Stimulated activated CD4-positive, alpha-beta T cell treated with anti-CD3 and anti-CD28 coated beads, Interleukin-1b, Interleukin-23, amount 100 ng/mL, for 24 hours (primary cell): ENCODE data around the gene CNKSR1.

Experiments used
- DNase-seq, 4 experiments: peaks; one replicate each; pipeline ENCODE4 v3.0.0-alpha.2; 2020; ENCODE audit warnings: low read depth in 4 of 4, low spot score in 1 of 4

CNKSR1 gene

DNA sequence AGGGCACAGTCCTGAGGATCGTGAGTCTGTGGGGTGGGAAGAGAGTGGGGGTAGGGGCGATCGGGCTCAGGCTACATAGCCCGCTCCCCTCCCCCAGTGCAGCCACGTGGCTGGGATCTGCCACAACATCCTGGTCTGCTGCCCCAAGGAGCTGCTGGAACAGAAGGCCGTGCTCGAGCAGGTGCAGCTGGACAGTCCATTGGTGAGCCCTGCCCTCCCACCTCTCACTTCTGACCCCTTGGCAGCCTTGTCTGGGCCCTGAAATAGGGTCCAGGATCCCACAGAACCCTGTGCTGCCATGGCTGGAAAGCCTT, 5.0 kb downstream of the CNKSR1 start:
- DNase-seq: no peak

DNA sequence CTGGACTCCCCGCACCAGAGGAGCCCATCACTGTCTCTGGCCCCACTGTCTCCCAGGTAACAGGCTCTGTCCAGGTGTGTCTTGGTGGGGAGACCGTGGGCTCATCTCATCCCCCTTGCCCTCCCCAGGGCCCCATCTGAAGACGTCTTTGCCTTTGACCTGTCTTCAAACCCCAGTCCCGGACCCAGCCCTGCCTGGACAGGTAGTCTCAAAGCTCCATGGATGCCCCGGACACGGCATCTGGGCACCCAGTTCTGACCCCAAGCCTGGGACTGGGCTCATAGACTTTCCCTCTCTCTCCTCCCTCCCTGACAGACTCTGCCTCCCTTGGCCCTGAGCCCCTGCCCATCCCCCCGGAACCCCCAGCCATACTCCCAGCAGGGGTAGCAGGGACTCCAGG, 6.8 kb downstream of the CNKSR1 start:
- no peak for DNase-seq

DNA sequence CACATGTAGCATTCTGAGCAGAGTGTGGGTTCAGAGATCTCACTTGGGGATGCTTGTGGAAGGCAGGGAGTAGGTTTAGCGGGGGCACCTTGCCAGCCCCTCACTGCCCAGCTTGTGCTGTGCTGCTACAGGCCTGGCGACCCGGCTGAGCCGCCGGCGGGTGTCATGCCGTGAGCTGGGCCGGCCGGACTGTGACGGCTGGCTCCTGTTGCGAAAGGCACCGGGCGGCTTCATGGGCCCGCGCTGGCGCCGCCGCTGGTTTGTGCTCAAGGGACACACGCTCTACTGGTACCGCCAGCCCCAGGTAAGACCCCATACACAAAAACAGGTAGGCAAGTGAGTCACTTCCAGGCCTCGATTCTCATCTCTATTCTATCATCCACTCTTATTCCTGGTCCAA, 7.6 kb downstream of the CNKSR1 start:
- no peak for DNase-seq

DNA sequence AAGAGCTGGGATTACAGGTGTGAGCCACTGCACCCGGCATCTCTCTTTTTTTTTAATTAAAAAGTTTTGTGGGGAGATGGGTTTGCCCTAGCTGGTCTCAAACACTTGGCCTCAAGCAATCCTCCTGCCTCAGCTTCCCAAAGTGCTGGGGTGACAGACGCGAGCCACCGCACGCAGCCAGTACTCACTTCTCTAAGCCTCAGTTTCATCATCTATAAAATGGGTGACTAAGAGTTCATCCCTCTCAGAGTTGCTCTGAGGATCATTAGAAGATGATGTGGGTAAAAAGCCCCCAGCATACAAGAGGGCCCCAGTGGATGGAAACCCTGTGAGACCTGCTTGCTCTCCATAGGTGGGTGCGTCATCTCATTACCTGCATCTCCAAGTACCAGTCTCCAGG, 10.6 kb downstream of the CNKSR1 start:
- DNase-seq: no peak

DNA sequence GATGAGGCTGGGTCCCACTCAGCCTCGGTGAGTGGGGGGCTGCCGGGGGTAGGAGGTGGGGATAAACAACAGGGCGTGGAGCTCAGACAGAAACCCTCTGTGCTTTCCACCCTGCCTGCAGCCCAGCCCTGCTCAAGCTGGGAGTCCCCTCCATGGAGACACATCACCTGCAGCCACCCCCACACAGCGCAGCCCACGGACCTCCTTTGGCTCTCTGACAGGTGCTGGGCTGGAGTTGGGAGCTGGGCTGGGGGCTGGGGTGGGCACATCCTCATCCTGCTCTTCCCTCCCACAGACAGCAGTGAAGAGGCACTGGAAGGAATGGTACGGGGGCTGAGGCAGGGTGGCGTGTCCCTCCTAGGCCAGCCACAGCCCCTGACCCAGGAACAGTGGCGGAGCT, 11.2 kb downstream of the CNKSR1 start:
- no peak for DNase-seq

DNA sequence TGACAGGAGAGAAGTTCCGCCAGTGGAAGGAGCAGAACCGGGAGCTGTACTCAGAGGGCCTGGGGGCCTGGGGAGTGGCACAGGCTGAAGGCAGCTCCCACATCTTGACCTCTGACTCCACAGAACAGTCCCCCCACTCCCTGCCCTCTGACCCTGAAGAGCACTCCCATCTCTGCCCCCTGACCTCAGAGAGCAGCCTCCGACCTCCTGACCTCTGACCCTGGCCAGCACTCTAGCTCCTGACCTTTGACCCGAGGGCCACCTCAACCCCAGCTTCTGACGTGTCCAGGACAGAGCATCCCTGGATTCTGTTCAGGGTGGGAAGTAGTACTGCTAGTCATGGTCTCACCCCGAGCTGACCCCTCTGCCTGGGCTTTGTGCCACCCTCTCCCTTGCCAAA, 12.0 kb downstream of the CNKSR1 start:
- DNase-seq: no peak

DNA sequence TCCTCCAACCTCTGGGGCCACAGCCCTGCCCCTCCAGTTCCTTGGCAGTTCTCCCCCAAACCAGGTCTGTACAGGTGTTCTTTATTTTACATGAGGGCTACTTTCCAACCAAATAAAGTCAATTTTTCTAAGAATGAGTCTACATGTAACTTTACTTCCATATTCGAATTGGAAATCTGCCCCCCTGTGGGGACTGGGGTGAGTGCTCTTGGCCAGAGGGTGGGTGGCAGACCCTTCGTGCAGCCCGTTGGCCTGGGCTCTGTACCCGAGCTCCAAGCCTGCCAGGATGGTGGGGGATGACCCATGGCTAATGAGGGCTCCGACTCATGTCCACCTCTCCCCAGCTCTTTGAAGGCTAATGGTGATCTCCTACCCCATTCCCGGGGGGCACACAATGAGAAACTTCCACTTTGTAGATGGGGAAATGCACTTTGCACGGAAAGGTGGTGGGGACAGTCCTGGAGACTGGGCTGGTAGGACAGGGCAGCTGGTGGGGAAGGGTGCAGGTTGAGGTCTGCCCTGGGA, 12.5 kb downstream of the CNKSR1 start:
- DNase-seq: no peak

DNA sequence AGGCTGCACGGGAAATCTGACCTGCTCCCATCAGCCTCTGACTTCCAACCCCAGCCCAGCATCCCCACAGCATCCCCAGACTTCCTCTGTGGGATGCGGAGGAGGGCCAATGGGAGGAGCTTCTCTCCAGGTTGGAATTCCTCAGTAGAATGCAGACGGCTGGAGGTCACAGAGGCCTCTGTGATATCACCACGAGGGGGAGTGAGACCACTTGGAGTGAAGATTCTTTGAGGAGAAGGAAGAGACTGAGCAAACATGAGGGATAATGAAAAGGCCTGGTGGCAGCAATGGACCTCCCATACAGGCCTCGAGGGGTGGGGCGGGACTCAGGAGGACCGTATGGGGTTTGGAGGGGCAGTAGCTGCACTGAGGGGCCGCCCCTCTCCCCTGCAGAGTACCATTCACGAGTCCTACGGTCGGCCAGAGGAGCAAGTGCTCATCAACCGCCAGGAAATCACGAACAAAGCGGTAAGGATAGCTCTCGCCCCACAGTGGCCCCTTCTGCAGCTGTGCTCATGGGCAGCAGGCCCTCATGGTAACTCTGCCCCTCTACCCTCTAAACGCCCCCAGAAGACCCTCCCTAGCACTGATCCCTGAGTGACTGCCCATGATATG, 13.2 kb downstream of the CNKSR1 start, which contains the start of gene CATSPER4:
Gene CATSPER4, plus strand, starts transcription at position 230 of the 615 bp plus-strand sequence. Its CDS starts 26 bp downstream, at position 256.
- DNase-seq: no peak

DNA sequence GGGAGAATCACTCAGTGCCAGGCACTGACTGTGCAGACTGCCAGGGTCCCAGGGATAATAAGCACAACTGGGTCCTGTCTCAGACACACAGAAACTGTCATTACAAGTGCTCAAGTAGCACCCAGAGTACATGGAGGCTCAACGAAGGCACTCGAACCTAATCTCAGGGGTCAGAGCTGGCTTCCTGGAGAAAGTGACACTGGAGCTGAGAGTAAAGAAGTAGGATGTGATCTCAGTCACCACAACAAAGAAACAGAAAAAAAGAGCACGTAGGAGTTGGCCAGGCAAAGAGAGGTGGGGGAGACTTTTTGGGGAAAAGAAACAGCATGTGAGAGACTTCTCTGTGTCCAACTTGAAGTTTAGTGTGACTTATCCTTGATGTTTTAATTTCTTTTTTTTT, 14.4 kb downstream of the CNKSR1 start:
- no peak for DNase-seq

DNA sequence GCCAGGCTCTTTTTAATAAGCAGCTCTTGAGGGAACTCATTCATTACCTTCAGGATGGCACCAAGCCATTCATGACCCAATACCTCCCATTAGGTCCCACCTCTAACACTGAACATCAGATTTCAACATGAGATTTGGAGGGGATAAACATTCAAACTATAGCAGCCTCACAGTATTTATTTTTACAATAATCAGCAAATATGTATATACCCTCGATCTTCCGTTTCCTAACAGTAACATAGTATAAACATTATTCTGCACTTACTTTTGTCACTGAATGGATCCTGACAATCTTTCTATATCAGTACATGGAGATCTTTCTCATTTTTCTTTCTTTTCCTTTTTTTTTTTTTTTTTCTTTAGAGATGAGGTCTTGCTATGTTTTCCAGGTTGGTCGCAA, 18.5 kb downstream of the CNKSR1 start:
- DNase-seq: no peak

DNA sequence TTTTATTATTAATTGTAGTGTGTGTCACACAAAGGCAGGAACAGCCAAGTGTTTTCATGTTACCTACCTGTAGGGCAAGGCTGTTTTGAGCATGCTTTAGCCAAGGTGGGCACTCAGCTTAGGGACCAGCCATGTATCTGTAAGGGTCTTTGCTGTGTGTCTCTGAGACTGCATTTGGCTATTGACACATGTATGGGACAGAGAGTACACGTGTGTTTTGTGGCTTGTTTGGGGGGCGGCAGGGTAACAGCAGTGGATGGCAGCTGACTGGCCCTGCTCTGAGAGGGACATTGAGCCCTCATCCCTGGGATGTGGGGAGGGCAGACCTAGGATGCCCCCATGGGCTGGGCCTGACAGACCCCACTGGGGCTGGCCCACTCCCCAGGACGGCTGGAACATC, 20.0 kb downstream of the CNKSR1 start:
- no peak for DNase-seq

DNA sequence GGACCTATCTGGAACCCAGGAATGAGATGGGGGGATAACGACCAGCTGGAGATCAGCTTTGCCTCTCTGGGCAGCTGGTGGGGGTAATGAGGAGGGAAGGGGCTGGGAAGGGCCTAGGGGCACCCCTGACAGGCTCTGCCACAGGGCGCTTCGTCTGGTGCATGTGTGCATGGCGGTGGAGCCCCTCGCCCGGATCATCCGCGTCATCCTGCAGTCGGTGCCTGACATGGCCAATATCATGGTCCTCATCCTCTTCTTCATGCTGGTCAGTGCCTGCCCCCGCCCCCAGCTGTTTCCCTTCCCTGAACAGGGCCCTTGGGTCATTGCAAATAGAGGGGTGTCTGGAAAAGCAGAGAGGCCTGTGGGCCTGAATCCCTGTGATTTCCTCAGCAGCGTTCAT, 20.5 kb downstream of the CNKSR1 start:
- no peak for DNase-seq

DNA sequence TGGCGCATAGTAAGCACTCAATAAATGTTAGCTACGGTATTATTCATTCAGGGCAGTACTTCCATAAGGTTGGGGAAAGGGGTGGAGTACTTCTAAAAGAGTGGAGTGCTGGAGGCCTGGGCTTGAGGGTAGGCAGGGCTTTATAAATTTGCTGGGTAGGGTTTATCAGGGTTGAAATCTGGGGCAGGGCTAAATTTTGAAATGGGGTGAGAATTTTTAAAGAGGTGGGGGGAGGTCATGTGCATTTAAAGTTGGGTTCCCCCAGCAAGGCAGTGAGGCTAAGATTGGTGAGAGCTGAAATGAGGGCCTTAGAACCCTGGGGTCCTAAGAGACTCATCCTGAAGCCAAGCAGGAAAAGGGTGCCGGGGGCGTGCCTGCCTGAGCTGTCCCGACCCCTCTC, 23.1 kb downstream of the CNKSR1 start:
- DNase-seq: no peak

DNA sequence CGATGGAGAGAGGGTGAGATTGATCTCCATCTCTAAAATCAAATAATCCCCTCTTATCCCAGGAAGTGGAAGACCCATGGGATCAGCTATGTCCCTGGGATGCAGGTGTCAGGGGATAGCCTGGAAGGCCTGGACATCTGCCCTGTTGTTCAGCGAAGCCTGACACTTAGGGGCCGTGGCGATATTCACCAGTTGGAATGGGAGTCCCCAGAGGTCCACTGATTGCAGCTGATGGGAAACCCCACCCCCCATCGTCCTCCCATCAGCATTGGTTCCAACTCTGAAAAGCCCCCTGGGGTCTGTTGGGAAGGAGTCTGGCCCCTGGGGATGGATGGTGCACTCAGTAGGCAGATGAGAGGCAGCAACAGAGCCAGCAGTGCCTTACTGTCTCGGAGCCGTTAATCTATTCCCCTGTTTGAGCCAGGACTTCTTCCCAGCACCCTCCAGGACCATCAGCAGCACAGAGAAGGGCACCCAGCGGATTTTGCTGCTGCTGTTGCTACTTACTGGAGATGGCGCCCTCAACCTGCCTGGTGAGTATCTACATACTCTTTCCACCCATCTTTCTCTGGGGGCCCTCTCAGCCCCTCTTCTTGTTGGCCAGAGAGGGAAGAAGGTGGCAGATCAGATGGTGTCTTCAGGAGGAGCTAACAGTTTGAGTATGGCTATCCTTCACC, 26.5 kb downstream of the CNKSR1 start:
- no peak for DNase-seq

DNA sequence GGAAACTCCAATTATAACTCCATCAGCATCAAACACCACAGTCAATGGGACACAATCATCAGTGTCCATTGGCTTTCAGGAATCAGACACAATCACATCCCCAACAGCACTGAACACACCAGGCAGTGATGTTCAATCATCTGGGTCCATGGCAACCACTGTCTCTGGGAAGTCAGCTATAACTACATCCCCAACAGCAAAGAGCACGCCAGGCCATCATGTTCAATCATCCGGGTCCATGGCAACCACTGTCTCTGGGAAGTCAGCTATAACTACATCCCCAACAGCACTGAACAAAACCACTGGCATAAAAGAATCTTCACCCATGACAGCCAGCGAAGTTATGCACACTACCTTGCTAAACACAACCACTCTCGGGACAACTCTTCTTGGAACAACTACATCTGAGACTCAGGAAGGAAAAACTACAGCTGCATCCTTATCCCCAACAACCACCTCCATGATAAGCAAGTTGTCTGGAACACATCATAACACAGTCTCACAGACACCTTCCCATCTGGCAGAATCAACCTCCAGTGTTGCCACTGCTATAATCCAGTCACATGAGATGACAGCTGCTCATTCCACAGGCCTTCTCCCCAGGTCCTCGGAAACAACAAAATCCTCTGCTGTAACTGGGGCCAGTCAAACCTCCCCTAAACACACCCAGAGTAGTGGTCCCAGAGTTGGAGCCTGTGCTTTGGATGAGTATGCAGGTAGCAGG, 33.0 kb downstream of the CNKSR1 start:
- DNase-seq: no peak

DNA sequence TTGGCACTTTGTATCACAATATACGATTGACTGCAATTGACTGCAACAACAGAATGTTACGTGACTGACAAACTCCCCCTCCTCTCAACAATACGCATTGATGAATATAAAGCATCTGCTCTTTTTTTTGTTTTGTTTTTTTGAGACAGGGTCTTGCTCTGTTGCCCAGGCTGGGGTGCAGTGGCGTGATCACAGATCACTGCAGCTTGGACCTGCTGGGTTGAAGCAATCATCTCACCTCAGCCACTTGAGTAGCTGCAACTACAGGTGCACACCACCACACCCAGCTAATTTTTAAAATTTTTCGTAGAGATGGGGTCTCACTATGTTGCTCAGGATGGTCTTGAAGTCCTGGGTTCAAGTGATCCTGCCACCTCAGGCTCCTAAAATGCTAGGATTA, 35.4 kb downstream of the CNKSR1 start:
- no peak for DNase-seq

DNA sequence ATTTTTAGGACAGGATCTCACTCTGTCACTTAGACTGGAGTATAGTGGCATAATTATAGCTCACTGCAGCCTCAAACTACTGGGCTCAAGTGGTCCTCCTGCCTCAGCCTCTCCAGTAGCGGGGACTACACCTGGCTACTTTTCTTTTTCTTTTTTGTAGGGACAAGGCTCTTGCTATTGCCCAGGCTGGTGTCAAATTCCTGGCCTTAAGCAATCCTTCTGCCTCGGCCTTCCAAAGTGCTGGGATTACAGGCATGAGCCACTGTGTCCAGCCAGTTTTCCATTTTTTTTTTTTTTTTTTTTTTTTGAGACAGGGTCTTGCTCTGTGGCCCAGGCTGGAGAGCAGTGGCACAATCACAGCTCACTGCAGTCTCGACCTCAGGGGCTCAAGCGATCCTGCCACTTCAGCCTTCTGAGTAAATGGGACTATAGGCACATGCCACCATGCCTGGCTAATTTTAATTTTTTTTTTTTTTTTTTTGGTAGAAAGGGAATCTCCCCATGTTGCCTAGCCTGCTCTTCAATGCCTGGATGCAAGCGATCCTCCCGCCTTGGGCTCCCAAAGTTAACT, 36.1 kb downstream of the CNKSR1 start:
- no peak for DNase-seq

DNA sequence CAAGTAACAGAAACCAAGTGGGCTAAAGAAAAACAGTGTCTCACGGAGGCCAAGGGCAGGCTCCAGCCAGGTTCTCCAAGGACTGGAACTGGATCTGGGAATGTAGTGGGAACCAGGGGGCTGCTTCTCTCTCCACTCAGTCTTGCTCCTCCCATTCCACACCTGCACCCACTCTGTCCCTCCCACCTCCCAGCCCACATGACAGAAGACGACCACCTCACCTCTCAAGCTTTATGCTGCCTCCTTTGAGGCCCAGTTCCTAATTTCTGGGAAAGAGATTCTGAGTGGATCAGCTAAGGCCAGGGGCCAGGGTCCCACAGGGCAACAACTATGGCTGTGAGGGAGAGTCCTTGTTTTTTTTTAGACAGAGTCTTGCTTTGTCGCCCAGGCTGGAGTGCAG, 38.0 kb downstream of the CNKSR1 start:
- DNase-seq: no peak

DNA sequence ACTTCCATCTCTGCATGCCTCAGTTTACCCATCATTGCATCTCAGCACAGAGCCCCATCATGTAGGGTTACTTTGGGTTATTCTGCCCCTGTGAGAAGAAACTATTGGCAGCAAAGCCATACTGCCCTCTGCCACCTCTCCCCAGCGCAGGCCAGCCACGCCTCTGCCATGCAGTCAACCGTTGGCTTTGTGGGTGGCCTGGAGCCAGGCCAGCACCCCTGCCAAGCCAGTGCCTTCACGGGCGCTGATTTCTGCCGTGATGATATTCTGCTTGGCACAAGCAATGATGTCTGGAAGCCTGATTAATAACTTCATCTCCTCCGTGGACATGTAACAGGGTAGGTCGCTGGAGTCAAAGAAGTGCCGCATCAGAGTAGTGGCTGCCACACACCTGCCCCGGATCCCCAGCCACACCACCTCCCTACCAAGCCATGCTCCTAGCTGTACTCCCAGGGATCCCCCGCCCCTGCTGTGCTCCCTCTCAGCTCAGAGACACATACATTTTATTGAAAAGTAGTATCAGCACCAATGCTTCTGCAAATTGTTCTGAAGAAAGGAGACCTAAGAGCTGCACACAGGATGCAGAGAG, 41.7 kb downstream of the CNKSR1 start:
- DNase-seq: no peak

DNA sequence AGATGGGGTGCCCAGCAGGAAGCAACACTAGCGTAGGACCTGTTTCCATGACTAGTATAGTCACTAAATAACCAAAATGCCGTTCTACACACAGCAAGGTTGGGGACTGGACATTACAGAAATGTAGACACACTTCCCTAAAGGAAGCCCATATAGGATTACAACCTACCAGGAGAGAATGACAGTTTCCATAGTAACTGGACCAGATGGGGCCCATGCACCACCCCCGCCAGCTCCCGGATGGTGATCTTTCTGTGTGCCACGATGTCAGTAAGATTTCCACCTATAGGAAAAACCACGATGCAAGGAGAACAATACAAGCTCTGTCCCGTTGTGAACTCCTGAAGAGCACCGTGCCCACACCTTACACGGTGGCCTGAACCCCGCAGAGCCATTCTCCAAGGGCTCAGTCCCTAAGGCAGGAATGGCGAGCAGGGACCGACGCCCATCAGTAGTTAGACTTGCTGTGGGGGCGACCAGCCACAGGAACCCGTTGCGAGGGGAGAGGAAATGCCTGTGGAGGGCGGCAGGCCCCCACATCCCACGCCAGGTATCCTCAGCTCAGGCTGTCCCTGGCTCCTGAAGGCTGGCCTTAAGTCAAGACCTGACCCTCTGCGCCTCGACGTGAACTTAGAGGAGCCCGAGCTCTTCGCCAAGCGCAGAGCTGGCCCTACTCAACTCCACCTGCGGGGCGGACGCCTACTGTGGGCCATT, 43.1 kb downstream of the CNKSR1 start:
- no peak for DNase-seq

DNA sequence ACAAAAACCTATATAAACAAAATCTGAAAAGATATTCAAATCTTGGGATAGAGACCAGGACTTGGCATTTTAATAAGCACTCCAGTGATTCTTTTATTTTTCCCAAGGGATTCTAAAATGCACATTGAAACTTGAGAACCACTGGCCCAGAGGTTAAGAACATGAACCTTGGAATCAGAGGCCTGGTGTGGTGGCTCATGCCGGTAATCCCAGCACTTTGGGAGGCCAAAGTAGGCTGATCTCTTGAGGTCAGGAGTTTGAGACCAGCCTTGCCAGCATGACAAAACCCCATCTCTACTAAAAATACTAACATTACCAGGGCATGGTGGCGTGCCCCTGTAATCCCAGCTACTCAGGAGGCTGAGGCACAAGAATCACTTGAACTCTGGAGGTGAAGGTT, 43.8 kb downstream of the CNKSR1 start:
- DNase-seq: no peak
